Measurements from ENCODE around the gene CHIC2. TPM values are rescaled to one million over a fixed set of nuclear protein-coding genes. Genes with fewer than 3 reads are reported as not detected.

Gene CHIC2
- total and polyA plus RNA-seq, 2 experiments from 2014 or later, result 111 to 137 TPM

GRCh38 chr4:54017974-54018373, 46.4 kb downstream of the CHIC2 start:
- Histone ChIP-seq H3K4me3 (no peak overlapping the region), H3K9me2 (ENCODE audit: insufficient read depth) (no peaks in the 10 kb centered on the region), H3K79me2 (ENCODE audit: insufficient read depth) (peaks cover 100% of the 10 kb centered on the region), H4K20me1 (ENCODE audit: insufficient read depth) (peaks cover 19% of the 10 kb centered on the region; the same call in 1 of the 2 replicates), H3K36me3 (ENCODE audit: low read depth) (peaks cover 23% of the 10 kb centered on the region), H3K27ac (no peak overlapping the region), H3K27me3 (replicated peaks; ENCODE audit: insufficient read depth) (no peaks in the 10 kb centered on the region), H3F3A (ENCODE audit: insufficient read depth) (peaks cover 6% of the 10 kb centered on the region), H3K9ac (no peak overlapping the region), H3K9me3 (ENCODE audit: low read depth) (no peaks in the 10 kb centered on the region), H3K4me1 (ENCODE audit: insufficient read depth) (peaks cover 14% of the 10 kb centered on the region), H2AFZ (no peak overlapping the region), H3K4me2 (ENCODE audit: unreplicated experiment) (no peak overlapping the region)
- 93 to 100% methylated on average over 1 of the region's 1 CpG for WGBS, 2 experiments (ENCODE audit: low coverage in 1 of 2, low lambda C conversion rate in 2 of 2, missing lambda C conversion rate in 2 of 2)
- in situ Hi-C loops (cut with MboI), result no loop called here
- no peak for DNase-seq
- TF ChIP-seq EZH2 (IDR thresholded peaks at IDR 0.05; ENCODE audit: insufficient read depth, poor library complexity, severe bottlenecking), result no peak
- TF ChIP-seq EZH2phosphoT487 (IDR thresholded peaks at IDR 0.05; ENCODE audit: insufficient read depth, low read depth), result no peak

GRCh38 chr4:54017308-54017707, 47.1 kb downstream of the CHIC2 start:
- no peak for TF ChIP-seq EZH2phosphoT487 (IDR thresholded peaks at IDR 0.05; ENCODE audit: insufficient read depth, low read depth)
- no peak for TF ChIP-seq EZH2 (IDR thresholded peaks at IDR 0.05; ENCODE audit: insufficient read depth, poor library complexity, severe bottlenecking)
- 98% methylated on average over 2 of the region's 2 CpGs for WGBS, 2 experiments (ENCODE audit: low coverage in 1 of 2, low lambda C conversion rate in 2 of 2, missing lambda C conversion rate in 2 of 2)

GRCh38 chr4:54016504-54016903, 47.9 kb downstream of the CHIC2 start:
- no peaks in the 10 kb centered on the region for H3K9me2 ChIP-seq (ENCODE audit: insufficient read depth)
- in situ Hi-C loops (cut with MboI), result no loop called here
- no peak overlapping the region for H2AFZ ChIP-seq
- H3K79me2 ChIP-seq (ENCODE audit: insufficient read depth), result peaks cover 100% of the 10 kb centered on the region
- H3K9ac ChIP-seq, result no peak overlapping the region
- H4K20me1 ChIP-seq (ENCODE audit: insufficient read depth), result peaks cover 12% of the 10 kb centered on the region; the same call in 1 of the 2 replicates
- no peaks in the 10 kb centered on the region for H3K9me3 ChIP-seq (ENCODE audit: low read depth)
- no peaks in the 10 kb centered on the region for H3K27me3 ChIP-seq (replicated peaks; ENCODE audit: insufficient read depth)
- peaks cover 36% of the 10 kb centered on the region for H3K36me3 ChIP-seq (ENCODE audit: low read depth)
- DNase-seq, result no peak
- H3K4me3 ChIP-seq, result no peak overlapping the region
- peaks cover 11% of the 10 kb centered on the region for H3F3A ChIP-seq (ENCODE audit: insufficient read depth)
- H3K4me2 ChIP-seq (ENCODE audit: unreplicated experiment), result no peak overlapping the region
- WGBS, 2 experiments (ENCODE audit: low coverage in 1 of 2, low lambda C conversion rate in 2 of 2, missing lambda C conversion rate in 2 of 2), result 89 to 96% methylated on average over 1 of the region's 1 CpG
- TF ChIP-seq EZH2 (IDR thresholded peaks at IDR 0.05; ENCODE audit: insufficient read depth, poor library complexity, severe bottlenecking) (no peak), EZH2phosphoT487 (IDR thresholded peaks at IDR 0.05; ENCODE audit: insufficient read depth, low read depth) (no peak)
- H3K27ac ChIP-seq, result no peak overlapping the region
- H3K4me1 ChIP-seq (ENCODE audit: insufficient read depth), result peaks cover 14% of the 10 kb centered on the region

More at GRCh38 chr4:54017308-54017707, 47.1 kb downstream of the CHIC2 start:
- Histone ChIP-seq H3K9me2 (ENCODE audit: insufficient read depth) (no peaks in the 10 kb centered on the region), H3K4me2 (ENCODE audit: unreplicated experiment) (no peak overlapping the region), H3K4me3 (no peak overlapping the region), H4K20me1 (ENCODE audit: insufficient read depth) (peaks cover 12% of the 10 kb centered on the region; the same call in 1 of the 2 replicates), H3K4me1 (ENCODE audit: insufficient read depth) (peaks cover 14% of the 10 kb centered on the region), H3K36me3 (ENCODE audit: low read depth) (peaks cover 29% of the 10 kb centered on the region), H3K27ac (no peak overlapping the region), H3F3A (ENCODE audit: insufficient read depth) (peaks cover 11% of the 10 kb centered on the region), H3K27me3 (replicated peaks; ENCODE audit: insufficient read depth) (no peaks in the 10 kb centered on the region), H3K79me2 (ENCODE audit: insufficient read depth) (peaks cover 100% of the 10 kb centered on the region), H3K9ac (no peak overlapping the region), H2AFZ (no peak overlapping the region), H3K9me3 (ENCODE audit: low read depth) (no peaks in the 10 kb centered on the region)
- DNase-seq, result no peak
- in situ Hi-C loops (cut with MboI), result no loop called here

GRCh38 chr4:54015423-54016030, 48.9 kb downstream of the CHIC2 start:
- Histone ChIP-seq H3K9me2 (ENCODE audit: insufficient read depth) (no peaks in the 10 kb centered on the region), H3K27me3 (replicated peaks; ENCODE audit: insufficient read depth) (no peaks in the 10 kb centered on the region), H3K9ac (no peak overlapping the region), H3K4me1 (ENCODE audit: insufficient read depth) (peaks cover 14% of the 10 kb centered on the region), H4K20me1 (ENCODE audit: insufficient read depth) (peaks cover 12% of the 10 kb centered on the region; the same call in 1 of the 2 replicates), H3K4me3 (no peak overlapping the region), H2AFZ (no peak overlapping the region), H3F3A (ENCODE audit: insufficient read depth) (peaks cover 11% of the 10 kb centered on the region), H3K4me2 (ENCODE audit: unreplicated experiment) (no peak overlapping the region), H3K9me3 (ENCODE audit: low read depth) (no peaks in the 10 kb centered on the region), H3K36me3 (ENCODE audit: low read depth) (peaks cover 45% of the 10 kb centered on the region), H3K27ac (no peak overlapping the region), H3K79me2 (ENCODE audit: insufficient read depth) (peaks cover 100% of the 10 kb centered on the region)
- in situ Hi-C loops (cut with MboI), result no loop called here
- DNase-seq, result no peak
- TF ChIP-seq EZH2 (IDR thresholded peaks at IDR 0.05; ENCODE audit: insufficient read depth, poor library complexity, severe bottlenecking) (no peak), EZH2phosphoT487 (IDR thresholded peaks at IDR 0.05; ENCODE audit: insufficient read depth, low read depth) (no peak)
- 87 to 89% methylated on average over 10 of the region's 10 CpGs for WGBS, 2 experiments (ENCODE audit: low coverage in 1 of 2, low lambda C conversion rate in 2 of 2, missing lambda C conversion rate in 2 of 2)

All from GM23248 (cell line).